Medulla oblongata (tissue), 1 donor: Measurements from ENCODE around the gene CTAGE15.
"Not testable (repeated sequence)": the region's sequence is repeated elsewhere in the genome, so short reads cannot be mapped to it uniquely, and the experiment has no call there.

ENCODE experiments used
- DNase-seq: peaks from one replicate; pipeline ENCODE4 v3.0.0-alpha.2; 2015; ENCODE audit errors: extremely low spot score

CTAGE15 gene

DNA sequence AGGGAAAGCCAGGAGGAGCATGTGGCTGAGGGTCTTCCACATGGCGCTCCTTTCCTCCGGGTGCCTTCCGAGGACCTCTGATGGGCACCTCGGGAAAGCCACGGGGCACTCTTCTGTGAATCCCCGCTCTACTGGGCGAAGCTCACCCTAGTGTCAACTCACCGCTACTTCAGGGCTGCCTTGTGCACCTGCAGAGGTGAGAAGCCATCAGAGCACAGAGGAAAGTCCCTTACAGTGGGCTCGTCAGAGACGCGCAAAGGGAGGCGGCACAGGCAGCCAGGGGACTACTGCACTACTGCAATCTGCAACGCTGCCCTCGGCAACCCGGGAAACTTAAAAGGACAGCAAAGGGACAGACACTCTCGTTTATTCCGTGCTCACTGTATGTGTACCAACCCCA, 50.5 kb downstream of the CTAGE15 start:
- not testable (repeated sequence) for DNase-seq
